Measurements from ENCODE around the gene SLC38A2. TPM values are rescaled to one million over a fixed set of nuclear protein-coding genes. Genes with fewer than 3 reads are reported as not detected.
A peak's percentile ranks its signal among the peaks of the same experiment; 100 is the strongest.

The SLC38A2 gene
- total RNA-seq (ENCODE audit: unreplicated experiment) = 262 TPM
- long read RNA-seq, full-length matches to known transcripts = 1 of 3 reads
- long read RNA-seq, partial matches to known transcripts = 0 of 3 reads
- long read RNA-seq, other reads (novel, unspliced or antisense) = 2 of 3 reads

- H3K27ac Mint-ChIP-seq (ENCODE audit: unreplicated experiment) = peak within 1 kb of the TSS; percentile 99
- peak within 1 kb of the TSS; percentile 97 for H3K4me3 Mint-ChIP-seq (ENCODE audit: unreplicated experiment)
- no peak for TF ChIP-seq CTCF (IDR thresholded peaks at IDR 0.05; ENCODE audit: partially characterized antibody, unreplicated experiment)
- DNase-seq = peak; percentile 98
- peaks cover 13% of the 10 kb centered on the region for H3K4me1 Mint-ChIP-seq (ENCODE audit: low read depth, unreplicated experiment)
- peaks cover 19% of the 10 kb centered on the region for H3K9me3 Mint-ChIP-seq (ENCODE audit: unreplicated experiment)
- peaks cover 5% of the 10 kb centered on the region for H3K36me3 Mint-ChIP-seq (ENCODE audit: unreplicated experiment)
- peaks cover 15% of the 10 kb centered on the region for H3K27me3 Mint-ChIP-seq (ENCODE audit: unreplicated experiment)
Observed at GRCh38 chr12:46372544-46373300, at the start of gene SLC38A2. Gene SLC38A2, minus strand, starts transcription at chr12:46372773. Its CDS starts 1,480 bp downstream, at chr12:46371293.

DNA sequence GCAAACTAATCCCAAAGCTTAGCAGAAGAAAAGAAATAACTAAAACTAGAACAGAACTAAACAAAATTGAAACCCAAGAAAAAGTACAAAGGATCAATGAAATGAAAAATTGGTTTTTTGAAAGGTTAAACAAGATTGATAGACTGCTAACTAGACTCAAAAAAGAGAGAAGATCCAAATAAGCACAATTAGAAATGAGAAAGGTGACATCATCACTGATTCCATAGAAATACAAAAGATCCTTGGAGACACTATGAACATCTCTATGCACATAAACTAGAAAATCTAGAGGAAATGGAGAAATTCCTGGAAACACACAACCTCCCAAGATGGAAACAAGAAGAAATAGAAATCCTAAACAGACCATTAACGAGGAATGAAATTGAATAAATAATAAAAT lies 47.1 kb upstream of the SLC38A2 start:
- H3K27ac Mint-ChIP-seq (ENCODE audit: unreplicated experiment) = no peak overlapping the region
- DNase-seq = no peak
- no peak for TF ChIP-seq CTCF (IDR thresholded peaks at IDR 0.05; ENCODE audit: partially characterized antibody, unreplicated experiment)
- peaks cover 3% of the 10 kb centered on the region for H3K9me3 Mint-ChIP-seq (ENCODE audit: unreplicated experiment)
- no peak overlapping the region for H3K4me3 Mint-ChIP-seq (ENCODE audit: unreplicated experiment)
- peaks cover 9% of the 10 kb centered on the region for H3K36me3 Mint-ChIP-seq (ENCODE audit: unreplicated experiment)
- H3K27me3 Mint-ChIP-seq (ENCODE audit: unreplicated experiment) = no peaks in the 10 kb centered on the region
- no peaks in the 10 kb centered on the region for H3K4me1 Mint-ChIP-seq (ENCODE audit: low read depth, unreplicated experiment)

DNA sequence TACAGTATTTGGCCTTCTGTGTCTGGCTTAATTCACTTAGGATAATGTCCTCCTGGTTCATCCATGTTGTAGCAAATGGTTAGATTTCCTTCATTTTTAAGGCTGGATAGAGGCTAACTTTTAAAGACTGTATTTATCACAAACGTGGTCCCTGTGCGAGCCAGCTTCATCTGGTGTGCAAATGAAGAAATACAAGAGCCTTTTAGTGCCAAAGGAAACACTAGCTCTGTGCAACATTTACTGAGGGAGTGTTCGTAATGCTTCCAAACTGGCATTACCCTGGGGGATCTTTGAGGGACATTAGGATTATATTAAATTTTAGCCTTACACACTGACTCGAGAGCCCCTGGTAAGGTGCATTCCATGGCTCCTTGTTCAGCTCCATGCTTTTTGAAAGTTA lies 43.0 kb upstream of the SLC38A2 start:
- Mint-ChIP-seq H3K36me3 (ENCODE audit: unreplicated experiment) (peaks cover 9% of the 10 kb centered on the region), H3K4me1 (ENCODE audit: low read depth, unreplicated experiment) (no peaks in the 10 kb centered on the region), H3K4me3 (ENCODE audit: unreplicated experiment) (no peak overlapping the region), H3K27ac (ENCODE audit: unreplicated experiment) (no peak overlapping the region), H3K9me3 (ENCODE audit: unreplicated experiment) (peaks cover 2% of the 10 kb centered on the region), H3K27me3 (ENCODE audit: unreplicated experiment) (no peaks in the 10 kb centered on the region)
- no peak for DNase-seq
- no peak for TF ChIP-seq CTCF (IDR thresholded peaks at IDR 0.05; ENCODE audit: partially characterized antibody, unreplicated experiment)

- Mint-ChIP-seq H3K27ac (ENCODE audit: unreplicated experiment) (no peak overlapping the region), H3K27me3 (ENCODE audit: unreplicated experiment) (no peaks in the 10 kb centered on the region), H3K4me1 (ENCODE audit: low read depth, unreplicated experiment) (no peaks in the 10 kb centered on the region), H3K4me3 (ENCODE audit: unreplicated experiment) (no peak overlapping the region), H3K9me3 (ENCODE audit: unreplicated experiment) (peaks cover under 1% of the 10 kb centered on the region), H3K36me3 (ENCODE audit: unreplicated experiment) (peaks cover 3% of the 10 kb centered on the region)
- no peak for TF ChIP-seq CTCF (IDR thresholded peaks at IDR 0.05; ENCODE audit: partially characterized antibody, unreplicated experiment)
- no peak for DNase-seq
Observed at GRCh38 chr12:46414591-46415268, 42.2 kb upstream of the SLC38A2 start.

GRCh38 chr12:46413368-46413767 lies 40.8 kb upstream of the SLC38A2 start:
- Mint-ChIP-seq H3K27me3 (ENCODE audit: unreplicated experiment) (no peaks in the 10 kb centered on the region), H3K9me3 (ENCODE audit: unreplicated experiment) (no peaks in the 10 kb centered on the region), H3K27ac (ENCODE audit: unreplicated experiment) (no peak overlapping the region), H3K4me1 (ENCODE audit: low read depth, unreplicated experiment) (no peaks in the 10 kb centered on the region), H3K4me3 (ENCODE audit: unreplicated experiment) (no peak overlapping the region), H3K36me3 (ENCODE audit: unreplicated experiment) (no peaks in the 10 kb centered on the region)
- TF ChIP-seq CTCF (IDR thresholded peaks at IDR 0.05; ENCODE audit: partially characterized antibody, unreplicated experiment) = no peak
- DNase-seq = no peak
